Renal cortical epithelial cell (primary cell): ENCODE results near the gene ADGRL2. TPM values are rescaled to one million over a fixed set of nuclear protein-coding genes. Genes with fewer than 3 reads are reported as not detected.

Experiments used
- DNase-seq: peaks from one replicate; pipeline ENCODE4 v3.0.0-alpha.2; 2011; ENCODE audit warnings: low read depth
- total RNA-seq: library from RNA; depleted of rRNA; stranded (reverse); fragments of >200 nt; gene quantifications from 2 replicates; pipeline ENCODE4 v1.2.3, GENCODE V29; 2014

Gene ADGRL2
- total RNA-seq, 1 donor from 2014 or later = 117 TPM

- DNase-seq = no peak
These were observed 5.0 kb downstream of the ADGRL2 start for GRCh38 chr1:81805537-81806431.

DNA sequence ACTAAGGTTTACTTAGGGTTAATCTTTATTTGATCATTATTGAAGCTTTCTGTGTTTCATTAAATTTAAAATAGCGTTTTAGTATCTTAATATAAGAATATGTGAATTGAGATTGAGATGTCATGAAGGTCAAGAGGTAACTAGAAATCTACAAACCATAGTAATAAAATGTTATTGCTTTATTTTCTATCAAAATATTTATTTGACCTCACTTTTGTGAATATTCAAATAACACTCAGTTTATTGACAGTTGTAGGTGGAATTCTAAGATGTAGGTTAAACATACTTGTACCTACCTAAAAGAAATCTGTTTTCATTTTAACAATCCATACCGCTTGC, 5.7 kb downstream of the ADGRL2 start:
- no peak for DNase-seq

- peak; percentile 47 for DNase-seq
These were observed 8.0 kb downstream of the ADGRL2 start for GRCh38 chr1:81808760-81809159.

DNA sequence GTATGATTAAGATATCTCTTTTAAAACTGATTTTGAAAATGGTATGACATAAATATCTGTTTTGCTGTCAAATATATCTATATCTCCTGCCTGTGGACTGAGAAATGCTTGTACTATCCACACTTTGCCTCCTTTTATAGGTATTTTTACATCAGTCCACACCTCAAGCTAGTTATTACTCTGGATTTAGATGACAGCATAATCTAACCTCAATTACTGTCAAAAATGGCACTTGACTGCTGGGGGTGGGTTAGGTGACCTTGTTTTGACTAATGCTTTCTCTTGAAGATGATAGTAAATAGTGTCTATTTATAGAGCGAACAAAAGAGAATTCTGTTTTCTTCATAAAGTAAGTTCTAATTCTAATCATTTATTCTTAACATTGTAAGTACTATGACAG, 9.1 kb downstream of the ADGRL2 start:
- DNase-seq = no peak

DNA sequence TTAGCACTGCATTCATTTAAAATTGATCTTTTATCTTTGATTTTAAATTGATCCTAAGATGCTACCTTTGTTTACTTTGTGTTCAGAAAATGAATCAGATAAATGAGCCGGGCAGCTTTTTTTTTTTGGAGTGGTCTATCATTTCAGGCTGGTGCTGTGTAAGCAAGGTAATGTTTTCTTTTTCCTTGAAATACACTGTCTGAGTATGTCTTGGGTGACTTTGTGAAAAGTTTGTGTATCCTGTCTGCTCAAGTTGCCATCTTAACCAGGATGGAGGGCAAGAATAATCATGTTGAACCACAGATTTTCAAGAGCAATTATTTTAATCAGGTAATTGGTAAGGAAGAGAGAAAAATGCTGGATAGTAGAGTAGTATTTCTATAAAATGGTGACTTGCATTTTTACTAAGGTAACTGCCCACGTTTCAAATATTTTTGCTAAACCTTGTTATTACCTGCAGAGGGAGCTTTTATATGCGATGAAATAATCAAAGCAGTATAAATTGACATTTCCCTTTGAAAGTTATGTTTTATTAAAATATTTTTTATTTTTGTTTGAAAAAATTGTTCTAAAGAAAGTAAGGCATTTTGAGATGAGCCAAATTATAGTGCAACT, 11.1 kb downstream of the ADGRL2 start:
- DNase-seq = peak; percentile 35

DNA sequence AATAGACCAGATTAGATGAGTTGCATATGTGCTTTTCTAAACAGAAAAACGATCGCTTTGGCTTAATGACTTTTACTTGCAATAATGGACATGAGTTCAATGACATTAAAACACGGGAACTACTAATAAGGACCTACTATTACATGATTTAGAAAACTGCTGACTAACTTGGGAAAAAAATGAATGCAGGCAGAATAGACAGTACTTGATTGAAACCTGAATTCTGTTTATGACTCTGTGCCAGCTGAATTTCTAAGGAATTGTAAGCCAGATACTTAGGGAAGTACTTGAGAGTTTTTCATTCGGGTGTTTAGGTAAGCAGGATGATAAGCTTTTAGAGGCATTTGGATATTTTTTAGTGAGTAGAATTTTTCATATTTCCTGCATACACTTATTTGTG, 12.0 kb downstream of the ADGRL2 start:
- peak; percentile 52 for DNase-seq

- DNase-seq = no peak
These were observed 13.0 kb downstream of the ADGRL2 start for GRCh38 chr1:81813691-81814090.

- DNase-seq = no peak
These were observed 18.9 kb downstream of the ADGRL2 start for GRCh38 chr1:81819613-81820012.

GRCh38 chr1:81820765-81821164, 20.0 kb downstream of the ADGRL2 start:
- no peak for DNase-seq

DNA sequence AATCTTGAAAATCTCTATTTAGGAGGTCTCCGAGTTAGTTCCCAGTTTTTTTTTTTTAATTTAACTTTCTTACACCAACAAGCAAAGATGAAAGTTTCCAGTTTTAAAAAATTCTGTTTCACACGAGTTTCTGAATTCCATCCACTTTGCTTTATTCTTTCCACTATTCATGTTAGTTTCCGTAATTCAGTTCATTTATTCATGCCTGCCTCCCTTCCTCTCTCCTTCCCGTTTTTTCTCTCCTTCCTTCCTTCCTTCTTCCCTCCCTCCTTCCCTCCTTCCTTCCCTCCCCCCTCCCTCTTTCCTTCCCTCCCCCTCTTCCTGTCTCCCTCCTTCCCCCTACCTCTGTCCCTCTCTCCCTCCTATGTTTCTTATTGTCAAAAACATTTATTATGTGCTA, 22.3 kb downstream of the ADGRL2 start:
- DNase-seq = no peak

DNA sequence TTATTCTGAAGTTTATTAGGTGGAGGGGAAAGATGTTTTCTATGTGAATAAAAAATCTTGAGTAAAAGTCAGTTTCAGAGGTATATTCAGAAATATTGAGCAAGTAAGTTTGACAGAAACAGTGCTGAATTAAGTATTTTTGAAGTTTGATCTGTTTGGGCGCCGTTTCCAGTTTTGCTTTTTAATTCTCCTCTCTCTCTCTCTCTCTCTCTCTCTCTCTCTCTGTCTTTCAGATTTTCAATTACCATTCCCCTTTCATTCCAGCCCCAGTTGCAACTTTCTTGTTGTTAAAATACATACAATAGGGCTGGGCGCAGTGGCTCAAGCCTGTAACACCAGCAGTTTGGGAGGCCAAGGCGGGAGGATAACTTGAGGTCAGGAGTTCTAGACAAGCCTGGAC, 24.0 kb downstream of the ADGRL2 start:
- DNase-seq = no peak

- no peak for DNase-seq
These were observed 27.2 kb downstream of the ADGRL2 start for GRCh38 chr1:81827942-81828341.

DNA sequence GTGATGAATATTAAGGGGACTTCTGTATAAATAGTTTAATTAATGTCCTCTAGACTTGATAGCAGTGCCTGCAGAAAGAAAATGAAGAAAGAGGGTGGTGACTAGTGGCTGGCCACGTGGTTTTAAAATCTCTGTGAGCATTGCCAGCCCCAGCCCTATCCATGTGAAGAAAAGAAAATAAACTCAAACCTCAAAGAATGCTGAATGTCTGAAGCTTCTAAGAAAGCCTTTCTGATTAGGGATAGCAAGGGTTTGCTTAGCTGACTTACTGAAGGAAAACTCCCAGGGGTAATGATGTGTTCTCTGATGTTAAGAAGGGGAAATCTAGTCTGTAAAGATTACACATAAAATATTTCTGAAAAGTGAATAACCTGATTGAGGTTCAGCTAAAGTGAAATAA, 31.8 kb downstream of the ADGRL2 start:
- peak; percentile 71 for DNase-seq

- no peak for DNase-seq
These were observed 33.0 kb downstream of the ADGRL2 start for GRCh38 chr1:81833722-81834121.

- peak; percentile 18 for DNase-seq
These were observed 33.5 kb downstream of the ADGRL2 start for GRCh38 chr1:81834268-81834667.

DNA sequence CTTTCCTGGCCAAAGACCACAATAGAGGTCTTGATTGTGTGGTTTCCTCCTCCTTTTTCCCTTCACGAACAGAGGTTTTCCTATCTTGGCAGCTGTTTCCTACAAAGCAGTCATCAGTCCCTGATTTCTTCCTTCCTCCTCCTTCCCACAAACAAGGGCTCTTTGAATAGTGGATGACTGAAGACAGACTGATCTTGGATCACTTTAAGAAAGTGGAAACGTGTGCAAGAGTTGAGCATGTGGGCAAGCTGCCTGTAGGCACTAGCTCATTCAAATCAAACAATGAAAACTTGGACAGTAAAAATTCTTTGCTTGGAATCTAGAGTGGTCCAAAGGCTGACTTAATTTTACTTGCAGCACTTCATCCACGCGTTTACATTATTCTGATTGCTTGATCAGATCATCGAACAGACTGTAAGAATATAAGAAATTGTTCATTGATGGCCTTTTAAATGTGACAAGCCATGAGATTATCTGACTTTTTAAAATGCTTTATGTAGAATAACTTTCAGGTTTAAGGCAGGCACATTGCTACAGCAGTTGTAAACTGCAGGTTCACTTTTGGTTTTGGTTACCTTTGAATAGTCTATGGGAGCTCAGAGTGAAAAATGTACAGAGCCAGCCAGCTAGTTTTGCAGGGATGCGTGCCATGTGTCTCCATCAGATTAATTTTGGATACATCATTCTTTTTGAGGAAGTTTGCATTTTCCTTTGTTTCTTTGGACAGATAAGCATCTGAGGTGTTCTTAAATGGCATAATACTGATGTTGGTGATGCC, 34.4 kb downstream of the ADGRL2 start:
- DNase-seq = peak; percentile 55

DNA sequence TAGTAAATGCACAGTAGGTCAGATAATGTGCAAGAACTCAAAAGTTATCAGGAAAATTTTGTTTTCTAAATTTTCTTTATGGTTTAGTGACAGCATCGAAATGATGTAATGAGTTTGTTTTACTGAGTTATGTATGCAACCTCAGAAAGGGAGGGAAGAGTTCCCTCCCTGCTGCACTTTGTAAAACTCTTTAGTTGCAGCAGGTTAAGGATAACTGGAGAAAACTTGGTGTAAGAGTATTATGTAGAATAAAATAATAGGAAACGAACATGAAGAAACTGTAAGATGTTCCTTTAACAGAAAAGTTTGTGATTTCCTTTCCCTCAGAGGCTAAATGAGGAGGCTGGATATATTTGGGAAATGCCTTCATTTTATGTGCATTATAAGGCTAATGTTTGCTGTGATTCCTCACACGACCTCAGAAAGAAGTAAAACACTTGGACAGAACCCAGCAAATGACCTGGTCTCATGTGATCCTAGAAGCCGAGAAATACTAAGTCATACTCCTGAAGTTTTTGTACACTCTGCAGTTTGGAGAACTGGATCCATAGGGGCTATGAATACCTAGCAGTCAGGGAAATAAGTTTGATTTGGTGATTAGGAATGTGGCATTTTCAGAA, 35.4 kb downstream of the ADGRL2 start:
- peak; percentile 57 for DNase-seq

DNA sequence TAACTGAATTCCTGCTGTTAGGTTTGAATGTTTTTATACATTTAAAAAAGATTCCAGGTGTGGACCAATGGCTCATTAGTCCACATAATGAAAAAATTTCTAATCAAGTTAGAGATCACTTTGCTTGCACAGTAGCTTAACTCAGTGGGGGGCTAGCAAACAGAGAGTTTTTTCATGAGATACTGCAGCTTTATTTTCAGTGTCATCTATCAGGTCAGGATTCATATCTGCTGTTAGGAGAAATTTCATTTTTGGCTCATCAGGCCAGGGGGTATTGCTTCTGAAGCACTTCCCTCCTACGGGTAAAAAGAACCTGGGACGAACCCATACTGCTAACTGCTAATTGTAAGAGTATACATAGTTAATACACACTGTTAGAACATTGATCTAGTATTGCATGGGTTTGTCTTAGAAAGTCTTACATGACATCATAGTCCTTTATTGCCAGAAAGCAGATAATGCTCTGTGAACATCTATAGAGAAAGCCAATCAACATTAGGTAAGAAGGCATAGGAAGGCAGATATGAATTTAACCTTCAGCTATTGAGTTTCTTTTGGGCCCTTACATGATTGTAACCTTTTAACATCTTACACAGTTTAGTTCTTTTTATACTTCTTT, 38.0 kb downstream of the ADGRL2 start:
- DNase-seq = no peak

- no peak for DNase-seq
These were observed 40.1 kb downstream of the ADGRL2 start for GRCh38 chr1:81840805-81841204.

- no peak for DNase-seq
These were observed 41.1 kb downstream of the ADGRL2 start for GRCh38 chr1:81841795-81842194.

GRCh38 chr1:81844477-81844876, 43.7 kb downstream of the ADGRL2 start:
- no peak for DNase-seq

- DNase-seq = no peak
These were observed 45.9 kb downstream of the ADGRL2 start for GRCh38 chr1:81846630-81847029.
